Omental fat pad (tissue), 4 donors: ENCODE results near the gene PRRT4. TPM values are rescaled to one million over a fixed set of nuclear protein-coding genes. Genes with fewer than 3 reads are reported as not detected.
A peak's percentile ranks its signal among the peaks of the same experiment; 100 is the strongest.

Source experiments
- ATAC-seq: fragments of 150-250 bp; one replicate; pipeline ENCODE4 v1.9.1; 2016; ENCODE audit warnings: mild to moderate bottlenecking, moderate library complexity; ENCODE audit not compliant: low FRiP score
- DNase-seq: peaks from one replicate; pipeline ENCODE4 v3.0.0-alpha.2; 2019; ENCODE audit warnings: low spot score
- total RNA-seq, 4 donors: library from RNA; depleted of rRNA; stranded (reverse); fragments of >200 nt; gene quantifications; one replicate each; pipeline ENCODE4 v1.1.0, GENCODE V29; 2016
- TF ChIP-seq, protein P1 (sequence below), 3 donors: fragments of 450-650 bp; IDR thresholded peaks; one replicate each; pipeline ENCODE4 v1.5.1; 2016 to 2017; ENCODE audit warnings: antibody characterized with exemption in 3 of 3, mild to moderate bottlenecking in 3 of 3, moderate library complexity in 2 of 3

The PRRT4 gene
- total RNA-seq, 4 donors from 2014 or later: 3.5 to 21.1 (median 5.8) TPM

GRCh38 chr7:128344431-128344774, 17.1 kb downstream of the PRRT4 start:
- TF ChIP-seq, protein P1, sequence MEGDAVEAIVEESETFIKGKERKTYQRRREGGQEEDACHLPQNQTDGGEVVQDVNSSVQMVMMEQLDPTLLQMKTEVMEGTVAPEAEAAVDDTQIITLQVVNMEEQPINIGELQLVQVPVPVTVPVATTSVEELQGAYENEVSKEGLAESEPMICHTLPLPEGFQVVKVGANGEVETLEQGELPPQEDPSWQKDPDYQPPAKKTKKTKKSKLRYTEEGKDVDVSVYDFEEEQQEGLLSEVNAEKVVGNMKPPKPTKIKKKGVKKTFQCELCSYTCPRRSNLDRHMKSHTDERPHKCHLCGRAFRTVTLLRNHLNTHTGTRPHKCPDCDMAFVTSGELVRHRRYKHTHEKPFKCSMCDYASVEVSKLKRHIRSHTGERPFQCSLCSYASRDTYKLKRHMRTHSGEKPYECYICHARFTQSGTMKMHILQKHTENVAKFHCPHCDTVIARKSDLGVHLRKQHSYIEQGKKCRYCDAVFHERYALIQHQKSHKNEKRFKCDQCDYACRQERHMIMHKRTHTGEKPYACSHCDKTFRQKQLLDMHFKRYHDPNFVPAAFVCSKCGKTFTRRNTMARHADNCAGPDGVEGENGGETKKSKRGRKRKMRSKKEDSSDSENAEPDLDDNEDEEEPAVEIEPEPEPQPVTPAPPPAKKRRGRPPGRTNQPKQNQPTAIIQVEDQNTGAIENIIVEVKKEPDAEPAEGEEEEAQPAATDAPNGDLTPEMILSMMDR (IDR thresholded peaks at IDR 0.05): no peak
- ATAC-seq (no peak), DNase-seq (no peak)

DNA sequence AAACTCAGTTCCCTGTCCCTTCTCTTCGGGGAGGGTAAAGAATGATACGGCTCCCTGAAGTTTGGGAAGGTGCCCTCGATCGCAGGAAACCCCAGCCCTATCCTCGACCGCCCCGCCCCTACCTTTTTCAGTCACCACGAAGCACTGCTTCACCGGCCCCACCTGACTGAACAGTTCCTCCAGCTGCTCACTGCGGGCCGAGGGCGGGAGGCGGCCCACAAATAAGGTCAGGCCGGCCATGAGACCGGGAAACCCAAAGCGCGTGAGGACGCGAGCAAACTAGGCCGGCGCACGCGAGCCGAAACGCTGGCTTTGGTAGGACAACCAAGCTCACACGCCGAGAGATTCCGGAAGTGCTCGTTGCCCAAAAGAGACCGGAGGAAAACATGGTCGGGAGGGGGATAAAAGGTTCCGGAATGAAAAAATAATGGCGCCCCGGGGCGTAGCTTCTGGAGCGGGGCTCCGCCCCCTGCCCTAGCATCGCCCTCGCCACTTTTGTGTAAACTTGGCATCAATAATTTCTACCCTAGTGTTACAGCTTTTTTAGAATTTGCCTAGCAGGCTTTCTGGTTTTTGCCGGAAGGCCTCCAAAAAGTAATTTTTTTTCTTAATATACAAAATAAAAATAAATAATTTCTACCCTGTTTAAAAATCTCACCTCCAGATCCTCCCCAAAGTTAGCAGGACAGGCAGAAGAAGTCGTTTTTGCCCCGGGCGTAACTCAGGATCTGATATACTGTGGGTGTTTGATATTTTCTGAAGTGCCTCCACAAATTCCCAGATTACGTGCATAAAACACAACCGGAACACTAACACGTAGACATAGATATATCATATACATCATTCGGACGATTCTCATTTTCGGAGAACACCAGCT, 17.7 kb downstream of the PRRT4 start, which contains the start of gene RBM28:
Gene RBM28, minus strand, starts transcription at position 355 of the 877 bp plus-strand sequence. Its CDS starts 115 bp downstream, at position 240.
- DNase-seq: peak; percentile 47
- peak; percentile 92 for ATAC-seq
- TF ChIP-seq, protein P1 (IDR thresholded peaks at IDR 0.05): no peak

DNA sequence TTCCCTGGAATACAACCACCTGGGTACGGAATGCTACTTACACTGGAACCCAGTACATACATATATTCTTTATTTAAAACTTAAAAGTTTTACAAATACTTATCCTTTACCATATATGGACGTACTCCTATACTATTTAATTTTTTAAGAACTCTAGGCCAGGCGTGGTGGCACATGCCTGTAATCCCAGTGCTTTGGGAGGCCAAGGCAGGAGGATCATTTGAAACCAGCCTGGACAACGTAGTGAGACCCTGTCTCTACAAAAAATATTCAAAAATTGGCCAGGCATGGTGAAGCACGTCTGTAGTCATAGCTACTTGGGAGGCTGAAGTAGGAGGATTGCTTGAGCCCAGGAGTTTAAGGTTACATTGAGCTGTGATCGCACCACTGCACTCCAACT, 19.8 kb downstream of the PRRT4 start:
- no peak for DNase-seq
- ATAC-seq: no peak
- TF ChIP-seq, protein P1 (IDR thresholded peaks at IDR 0.05): no peak

GRCh38 chr7:128335730-128336129, 25.8 kb downstream of the PRRT4 start:
- ATAC-seq (no peak), DNase-seq (no peak)
- TF ChIP-seq, protein P1 (IDR thresholded peaks at IDR 0.05): no peak

DNA sequence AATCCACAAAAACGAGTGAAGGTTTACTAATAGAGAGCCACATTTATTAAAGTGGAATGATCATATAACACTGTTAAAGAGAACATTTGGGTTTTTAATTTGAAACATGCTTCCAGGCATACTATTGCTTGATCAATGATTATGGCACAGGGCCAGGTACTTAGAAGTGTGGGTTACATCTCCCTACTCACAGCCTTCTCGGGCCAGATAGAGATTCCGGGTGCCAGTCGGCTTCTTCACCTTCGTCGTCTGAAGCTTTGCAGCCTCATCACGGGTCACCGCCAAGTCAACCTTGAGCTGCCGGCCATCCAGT, 37.2 kb downstream of the PRRT4 start:
- DNase-seq: no peak
- TF ChIP-seq, protein P1 (IDR thresholded peaks at IDR 0.05): no peak
- no peak for ATAC-seq

DNA sequence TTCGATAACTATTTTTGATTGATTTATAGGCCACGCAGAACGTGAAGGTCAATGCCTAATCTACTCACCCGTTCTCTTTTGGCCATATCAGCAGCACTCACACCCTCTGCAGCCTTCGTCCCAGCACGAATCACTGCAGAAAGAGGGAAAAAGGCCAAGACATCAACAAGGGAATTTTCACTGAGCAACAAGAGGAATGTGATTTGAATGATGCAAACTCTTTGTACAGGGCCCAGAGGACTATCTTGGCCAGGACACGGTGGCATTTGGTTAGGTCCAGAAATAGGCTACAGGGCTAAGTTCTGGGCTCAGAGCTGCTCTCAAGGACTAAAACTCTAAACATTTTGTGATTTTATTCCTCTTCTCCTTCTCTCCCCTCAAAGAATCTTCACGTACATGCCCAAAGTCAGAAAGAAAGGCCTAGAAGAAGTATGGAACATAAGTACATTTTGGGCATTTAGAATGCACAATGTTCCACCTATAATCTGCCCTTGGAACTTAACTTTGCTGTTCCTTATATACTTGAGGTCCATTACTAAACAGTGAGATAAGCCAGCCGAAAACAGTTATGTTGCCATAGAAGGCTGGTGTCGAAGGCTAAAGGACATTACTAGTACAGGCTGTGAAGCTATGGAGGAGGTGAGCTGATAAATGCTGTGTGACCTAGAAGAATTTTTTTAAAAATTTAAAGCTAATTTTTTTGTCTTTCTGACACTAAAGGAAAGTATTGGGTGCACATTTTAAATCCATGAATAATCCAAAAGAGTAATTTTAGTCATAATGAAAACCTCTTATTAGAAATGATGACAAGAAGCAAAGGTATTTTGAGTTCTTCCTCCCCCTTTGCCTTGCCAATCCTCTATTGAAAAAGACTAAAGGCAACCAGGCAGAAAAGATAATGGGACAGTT, 37.8 kb downstream of the PRRT4 start:
- DNase-seq: no peak
- TF ChIP-seq, protein P1 (IDR thresholded peaks at IDR 0.05): no peak
- no peak for ATAC-seq
